Retinal pigment epithelial cell (primary cell): ENCODE measurements around the gene TWIST2.

Source experiments
- DNase-seq: peaks from one replicate; pipeline ENCODE4 v3.0.0-alpha.2; 2010; ENCODE audit warnings: low read depth
- H3K4me3 ChIP-seq: 2 replicates; pipeline ENCODE4 v1.5.1; 2011; ENCODE audit warnings: mild to moderate bottlenecking, low read length, control low read depth, moderate library complexity
- TF ChIP-seq, protein P1 (sequence below): conservative IDR thresholded peaks from 2 replicates; pipeline ENCODE4 v1.5.1; 2011; ENCODE audit warnings: low read depth, low read length, control low read depth, inconsistent platforms

TWIST2 gene

DNA sequence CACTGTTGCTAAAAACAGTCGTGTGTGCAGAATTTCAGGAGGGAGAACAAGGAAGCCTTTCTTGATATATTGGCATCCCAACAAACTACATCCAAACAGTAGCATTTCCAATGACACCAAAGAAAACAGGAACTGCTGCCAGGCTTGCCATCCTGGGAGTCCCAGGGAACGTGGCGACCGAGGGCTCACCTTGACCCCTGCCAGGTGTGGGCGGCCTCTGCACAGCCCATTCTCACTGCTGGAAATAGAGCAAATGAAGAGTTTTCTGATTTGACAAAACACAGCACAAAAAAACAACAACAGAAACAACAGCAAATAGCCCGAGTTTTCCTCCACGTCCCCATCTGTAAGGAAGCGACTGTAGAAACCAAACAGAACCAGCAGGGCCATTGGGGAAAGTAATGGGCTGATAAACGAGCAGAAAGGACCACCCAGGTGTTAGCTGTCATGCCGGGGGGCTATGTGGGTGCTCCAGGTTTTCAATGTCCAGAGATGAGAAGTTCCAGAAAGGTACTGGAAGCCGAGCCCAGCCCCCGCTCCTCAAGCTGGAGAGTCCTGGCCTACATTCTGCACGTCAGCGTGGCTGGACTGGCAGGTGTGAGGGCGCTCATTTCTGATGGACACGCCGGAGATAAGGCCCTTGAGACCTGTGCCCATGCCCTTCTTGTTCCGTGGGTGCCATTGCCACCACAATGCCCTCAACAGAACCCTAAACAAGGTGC, 80.8 kb downstream of the TWIST2 start:
- no peak overlapping the region for H3K4me3 ChIP-seq
- no peak for DNase-seq
- TF ChIP-seq, protein P1, sequence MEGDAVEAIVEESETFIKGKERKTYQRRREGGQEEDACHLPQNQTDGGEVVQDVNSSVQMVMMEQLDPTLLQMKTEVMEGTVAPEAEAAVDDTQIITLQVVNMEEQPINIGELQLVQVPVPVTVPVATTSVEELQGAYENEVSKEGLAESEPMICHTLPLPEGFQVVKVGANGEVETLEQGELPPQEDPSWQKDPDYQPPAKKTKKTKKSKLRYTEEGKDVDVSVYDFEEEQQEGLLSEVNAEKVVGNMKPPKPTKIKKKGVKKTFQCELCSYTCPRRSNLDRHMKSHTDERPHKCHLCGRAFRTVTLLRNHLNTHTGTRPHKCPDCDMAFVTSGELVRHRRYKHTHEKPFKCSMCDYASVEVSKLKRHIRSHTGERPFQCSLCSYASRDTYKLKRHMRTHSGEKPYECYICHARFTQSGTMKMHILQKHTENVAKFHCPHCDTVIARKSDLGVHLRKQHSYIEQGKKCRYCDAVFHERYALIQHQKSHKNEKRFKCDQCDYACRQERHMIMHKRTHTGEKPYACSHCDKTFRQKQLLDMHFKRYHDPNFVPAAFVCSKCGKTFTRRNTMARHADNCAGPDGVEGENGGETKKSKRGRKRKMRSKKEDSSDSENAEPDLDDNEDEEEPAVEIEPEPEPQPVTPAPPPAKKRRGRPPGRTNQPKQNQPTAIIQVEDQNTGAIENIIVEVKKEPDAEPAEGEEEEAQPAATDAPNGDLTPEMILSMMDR = no peak

DNA sequence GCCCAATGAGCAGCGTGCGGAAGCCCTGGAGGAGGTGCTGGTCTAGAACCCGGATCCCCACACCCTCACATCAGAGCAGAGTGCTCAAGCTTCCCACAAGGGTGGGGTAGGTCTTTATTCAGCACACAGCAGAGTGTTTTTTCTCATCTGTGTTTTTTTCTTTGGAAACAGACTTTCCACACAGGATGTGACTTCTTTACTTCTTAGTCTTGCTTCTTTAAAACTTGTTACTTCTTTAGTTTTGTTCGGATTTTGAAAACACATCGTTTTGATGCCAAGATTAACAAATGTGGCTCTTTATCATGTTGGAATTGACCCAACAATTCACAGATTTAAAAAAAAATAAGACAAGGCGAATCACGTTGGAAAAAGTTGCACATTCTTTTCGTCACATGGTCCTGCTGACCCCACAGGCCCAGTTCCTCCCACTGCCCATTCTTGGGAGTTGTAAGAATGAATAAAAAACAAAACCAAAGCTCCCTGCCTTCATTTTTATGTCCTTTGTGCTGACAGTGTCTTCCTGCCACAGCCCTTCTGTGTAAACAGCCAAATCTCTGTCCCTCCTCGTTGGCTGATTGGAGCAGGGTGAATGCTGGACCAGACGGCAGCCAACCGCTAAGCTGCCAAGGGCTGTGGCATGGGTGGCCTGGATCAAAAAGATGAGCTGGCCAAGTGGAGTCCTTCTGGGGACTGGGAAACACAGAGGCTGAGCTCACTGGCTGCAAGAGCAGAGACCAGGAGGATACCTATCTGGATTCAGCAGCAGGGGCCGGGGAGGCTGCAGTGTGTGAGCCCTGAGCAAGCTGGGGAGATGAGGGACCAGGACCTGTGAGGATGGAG, 81.6 kb downstream of the TWIST2 start:
- TF ChIP-seq, protein P1 = no peak
- no peak overlapping the region for H3K4me3 ChIP-seq
- peak; percentile 12 for DNase-seq

DNA sequence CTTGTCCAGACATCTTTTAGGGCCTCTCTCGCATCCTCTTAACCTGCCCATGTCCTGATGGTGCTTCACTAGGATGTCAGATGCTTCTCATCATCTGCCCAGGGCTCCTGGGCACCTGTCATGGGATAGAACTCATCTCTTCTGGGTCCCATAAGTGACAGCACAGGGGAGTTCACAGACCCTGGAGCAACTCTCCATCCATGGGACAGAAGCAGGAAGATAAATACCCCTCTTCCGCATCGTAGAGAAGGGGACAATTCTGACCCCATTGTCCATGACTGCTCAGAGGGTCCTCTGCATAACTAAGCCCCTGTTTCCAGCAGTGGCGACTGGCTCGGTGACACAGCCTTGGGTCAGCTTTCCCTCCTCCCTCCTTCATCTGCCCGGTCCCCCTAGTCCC, 82.3 kb downstream of the TWIST2 start:
- no peak overlapping the region for H3K4me3 ChIP-seq
- no peak for DNase-seq
- TF ChIP-seq, protein P1 = no peak

DNA sequence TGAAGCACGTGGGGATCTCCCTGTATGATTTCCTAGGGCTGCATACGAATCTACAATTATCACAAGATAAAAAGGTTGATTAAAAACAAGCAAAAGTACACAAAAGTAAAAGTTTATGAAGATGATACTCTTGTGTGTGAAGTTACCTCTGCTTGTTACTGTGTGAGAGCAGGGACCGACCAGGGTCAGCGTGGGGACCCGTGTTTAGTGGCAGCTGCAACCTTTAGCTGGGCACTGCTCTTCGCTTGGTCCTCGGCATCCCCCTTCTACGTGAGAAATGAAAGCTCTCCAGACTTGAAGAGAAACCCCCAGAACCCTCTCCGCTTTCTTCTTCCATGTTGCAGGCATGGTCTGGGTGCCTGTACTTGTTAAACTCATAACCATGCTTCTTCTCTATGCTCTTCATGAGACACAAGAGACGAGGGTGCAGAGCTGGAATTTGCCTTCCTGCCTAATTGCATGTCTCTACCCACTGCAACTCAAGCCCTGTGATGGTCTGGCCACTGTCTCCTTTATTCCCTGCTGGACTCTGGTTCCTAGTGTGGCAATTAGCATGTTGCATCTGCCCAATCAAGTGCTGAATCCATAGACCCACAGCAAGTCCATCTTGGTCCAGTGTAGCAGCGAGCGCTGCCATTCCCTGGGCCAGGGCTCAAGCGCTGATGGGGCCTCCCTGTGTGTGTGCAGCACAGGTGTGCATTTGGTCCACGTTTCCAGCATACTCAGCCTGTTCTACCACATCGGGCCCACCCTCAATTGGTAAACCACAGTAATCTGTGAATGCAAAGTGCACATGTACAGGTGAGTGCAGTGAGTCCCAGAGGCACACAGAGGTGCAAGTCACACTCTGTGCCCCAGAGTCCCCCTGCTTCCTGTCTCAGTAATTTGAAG, 88.5 kb downstream of the TWIST2 start:
- DNase-seq = no peak
- TF ChIP-seq, protein P1 = no peak
- no peak overlapping the region for H3K4me3 ChIP-seq

DNA sequence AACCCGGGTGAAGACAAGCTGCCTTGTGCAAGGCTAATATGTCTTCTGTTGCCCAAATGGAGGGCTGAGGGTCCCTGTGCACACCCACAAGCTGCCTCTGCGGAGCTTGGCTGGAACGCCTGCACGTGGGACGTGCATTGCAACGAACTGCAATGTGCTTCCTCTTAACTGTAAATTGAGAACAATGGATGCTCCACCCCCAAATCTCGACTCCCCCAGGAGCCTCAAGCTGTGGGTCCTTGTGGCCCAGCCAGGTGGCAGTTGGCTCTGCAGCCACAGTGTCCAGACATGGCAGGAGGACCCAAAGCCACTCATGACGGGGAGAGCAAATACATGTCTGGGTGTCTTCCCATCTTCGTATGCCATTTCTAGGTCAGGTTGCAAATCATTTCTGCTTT, 90.1 kb downstream of the TWIST2 start:
- TF ChIP-seq, protein P1 = no peak
- DNase-seq = no peak
- H3K4me3 ChIP-seq = no peak overlapping the region

DNA sequence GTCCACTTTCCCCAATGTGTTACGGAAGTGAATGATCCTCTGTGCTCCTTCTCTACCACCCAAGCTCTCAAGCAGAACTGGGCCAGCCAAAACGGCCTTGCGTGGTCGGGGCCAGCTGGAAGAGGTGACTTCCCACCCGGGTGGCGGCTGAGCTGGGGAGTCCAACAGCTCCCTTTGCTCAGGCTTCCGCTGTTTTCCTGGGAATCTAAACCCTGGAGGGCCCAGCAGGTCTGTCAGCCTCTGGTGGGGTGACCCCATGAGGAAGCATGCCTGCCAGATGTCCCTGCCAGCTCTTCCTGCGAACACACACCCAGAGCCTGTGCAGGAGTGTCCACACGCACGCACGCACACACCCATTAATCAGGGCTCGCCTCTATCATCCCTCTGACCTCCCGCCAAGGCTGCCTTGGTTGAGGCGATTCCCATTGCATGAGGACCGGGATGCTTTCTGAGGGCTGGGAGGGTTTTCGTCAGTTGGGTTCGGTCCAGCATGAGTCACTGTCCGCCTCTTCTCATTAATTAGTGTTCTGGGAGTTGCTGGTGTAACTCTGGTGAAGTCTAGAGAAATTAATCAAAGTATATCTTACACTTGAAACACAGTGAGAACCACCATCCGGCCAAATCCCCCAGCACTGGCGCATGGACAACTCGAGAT, 90.6 kb downstream of the TWIST2 start:
- no peak overlapping the region for H3K4me3 ChIP-seq
- TF ChIP-seq, protein P1 = no peak
- DNase-seq = no peak
